Ovary (tissue), 9 donors: ENCODE results near the gene TMEM132D. TPM values are rescaled to one million over a fixed set of nuclear protein-coding genes. Genes with fewer than 3 reads are reported as not detected.

Experiments
- DNase-seq, 5 donors: peaks; one replicate each; pipeline ENCODE4 v3.0.0-alpha.2; 2019 to 2020
- H3K27ac ChIP-seq, 2 donors: fragments of 200-600 bp; one replicate each; pipeline versions ENCODE4 v1.5.1 to v1.8.0; 2019 to 2022
- H3K27me3 ChIP-seq: fragments of 200-600 bp; one replicate; pipeline ENCODE4 v1.8.0; 2022
- H3K36me3 ChIP-seq: fragments of 200-600 bp; sonication (generic); one replicate; pipeline ENCODE4 v1.5.1; 2019
- H3K4me1 ChIP-seq: one replicate; pipeline ENCODE4 v1.8.1; 2013; ENCODE audit warnings: mild to moderate bottlenecking, moderate library complexity; ENCODE audit not compliant: insufficient read depth
- H3K4me3 ChIP-seq: fragments of 200-600 bp; sonication (generic); one replicate; pipeline ENCODE4 v1.5.1; 2017
- H3K9me3 ChIP-seq, 2 donors: fragments of 200-600 bp in 1 of 2; sonication (generic) in 1 of 2; one replicate each; pipeline versions ENCODE4 v1.5.1 to v1.8.1; 2013 to 2019; ENCODE audit warnings: mild to moderate bottlenecking in 1 of 2, moderate library complexity in 1 of 2
- CTCF ChIP-seq, 3 donors: fragments of 450-650 bp in 2 of 3; fragments of 200-600 bp in 1 of 3; IDR thresholded peaks; one replicate each; pipeline versions ENCODE4 v1.5.1 to v1.8.0; 2016 to 2022; ENCODE audit warnings: antibody characterized with exemption in 3 of 3, mild to moderate bottlenecking in 1 of 3
- EP300 ChIP-seq: sonication (generic); formaldehyde crosslinking; IDR thresholded peaks from one replicate; pipeline ENCODE4 v1.6.1; 2017; ENCODE audit warnings: antibody characterized with exemption
- POLR2A ChIP-seq: fragments of 450-650 bp; IDR thresholded peaks from one replicate; pipeline ENCODE4 v1.6.1; 2017; ENCODE audit warnings: antibody characterized with exemption, mild to moderate bottlenecking, moderate library complexity
- WGBS, 3 donors: extraction: QIAGEN DNeasy Blood & Tissue Kit in 1 of 3; methylation state at CpG; one replicate each; pipeline versions ENCODE4 v1.1.5 to v1.1.7; 2013 to 2017; 5-methylcytosine and 5-hydroxymethylcytosine counted together
- intact Hi-C, 4 donors: fragments of 100-400 bp; cut with DNase I; formaldehyde crosslinking; loops; one replicate each; pipeline versions ENCODE4 v1.11.0 to v1.15.1; 2022 to 2023
- polyA plus RNA-seq, 2 donors: library from polyadenylated mRNA; stranded (reverse); fragments of 200-250 nt in 1 of 2; fragments of 350-450 nt in 1 of 2; fragmentation: Illumina TruSeq in 1 of 2; extraction: RNeasy Lipid Tissue Mini Kit (QIAGEN cat#74804) in 1 of 2; gene quantifications; one replicate each; pipeline ENCODE4 v1.2.3, GENCODE V29; 2013 to 2014
- total RNA-seq, 7 donors: library from RNA; depleted of rRNA in 2 of 7; stranded (reverse); fragments of >200 nt in 2 of 7; fragmentation: NEBNext Ultra II Directional in 3 of 7; extraction: Animal tissue kit (Norgen Biotek cat#: 25700) in 3 of 7; gene quantifications; one replicate each; pipeline versions ENCODE4 v1.1.0 to v1.2.4, GENCODE V29; 2016 to 2023
- donor health status: DM: no; HTN: no; CAD: no; lungs with moderate emphysema.
- donor health status: DM: no; HTN: no; CAD: no.
- donor health status: Bipolar disorder and iron deficiency.
- donor health status: DM: yes; HTN: yes; CAD: no.
- donor health status: DM: no; HTN: no; CAD: no.
- donor health status: DM: yes; HTN: yes; CAD: no.

TMEM132D gene
- total and polyA plus RNA-seq, 9 donors = 0.04 TPM; not detected in 8

- intact Hi-C loops = no loop called here
- H3K27ac ChIP-seq = no peak overlapping the region
- DNase-seq = no peak
- WGBS, 3 donors = 67 to 73% (median 71%) methylated on average over 5 of the region's 5 CpGs
- H3K27me3 ChIP-seq = no peaks in the 10 kb centered on the region
- peaks cover 0 to 5% of the 10 kb centered on the region in 2 donors for H3K9me3 ChIP-seq
- no peak overlapping the region for H3K4me3 ChIP-seq
- TF ChIP-seq CTCF (IDR thresholded peaks at IDR 0.05) (no peak), POLR2A (no peak), EP300 (no peak)
- H3K4me1 ChIP-seq = no peaks in the 10 kb centered on the region
- H3K36me3 ChIP-seq = no peaks in the 10 kb centered on the region
Measured at GRCh38 chr12:129765719-129766118, 138.1 kb downstream of the TMEM132D start.

GRCh38 chr12:129762436-129762835 lies 141.4 kb downstream of the TMEM132D start:
- WGBS, 3 donors = 74 to 76% (median 74%) methylated on average over 5 of the region's 5 CpGs
- Histone ChIP-seq H3K36me3 (no peaks in the 10 kb centered on the region), H3K4me3 (no peak overlapping the region), H3K27me3 (no peaks in the 10 kb centered on the region), H3K27ac (no peak overlapping the region), H3K9me3 (peaks cover 0 to 5% of the 10 kb centered on the region in 2 donors), H3K4me1 (no peaks in the 10 kb centered on the region)
- TF ChIP-seq POLR2A (no peak), EP300 (no peak), CTCF (IDR thresholded peaks at IDR 0.05) (no peak)
- no peak for DNase-seq
- intact Hi-C loops = no loop called here

- Histone ChIP-seq H3K36me3 (no peaks in the 10 kb centered on the region), H3K4me3 (no peak overlapping the region), H3K27ac (no peak overlapping the region), H3K9me3 (no peaks in the 10 kb centered on the region), H3K27me3 (no peaks in the 10 kb centered on the region), H3K4me1 (no peaks in the 10 kb centered on the region)
- intact Hi-C loops = no loop called here
- no peak for TF ChIP-seq CTCF (IDR thresholded peaks at IDR 0.05)
- TF ChIP-seq POLR2A = no peak
- no peak for TF ChIP-seq EP300
- no peak for DNase-seq
- whole genome bisulfite sequencing, 3 donors = 78 to 82% (median 79%) methylated on average over 6 of the region's 6 CpGs
Measured at GRCh38 chr12:129753586-129753985, 150.2 kb downstream of the TMEM132D start.

- TF ChIP-seq POLR2A = no peak
- TF ChIP-seq EP300 = no peak
- TF ChIP-seq CTCF (IDR thresholded peaks at IDR 0.05) = no peak
- Histone ChIP-seq H3K27ac (no peak overlapping the region), H3K4me1 (no peaks in the 10 kb centered on the region), H3K9me3 (no peaks in the 10 kb centered on the region), H3K4me3 (no peak overlapping the region), H3K27me3 (no peaks in the 10 kb centered on the region), H3K36me3 (no peaks in the 10 kb centered on the region)
- WGBS, 3 donors = 67 to 70% (median 68%) methylated on average over 3 of the region's 3 CpGs
- intact Hi-C loops = no loop called here
- no peak for DNase-seq
Measured at GRCh38 chr12:129750421-129750820, 153.4 kb downstream of the TMEM132D start.
